Measurements from ENCODE around the gene APLP2.

APLP2 gene

DNA sequence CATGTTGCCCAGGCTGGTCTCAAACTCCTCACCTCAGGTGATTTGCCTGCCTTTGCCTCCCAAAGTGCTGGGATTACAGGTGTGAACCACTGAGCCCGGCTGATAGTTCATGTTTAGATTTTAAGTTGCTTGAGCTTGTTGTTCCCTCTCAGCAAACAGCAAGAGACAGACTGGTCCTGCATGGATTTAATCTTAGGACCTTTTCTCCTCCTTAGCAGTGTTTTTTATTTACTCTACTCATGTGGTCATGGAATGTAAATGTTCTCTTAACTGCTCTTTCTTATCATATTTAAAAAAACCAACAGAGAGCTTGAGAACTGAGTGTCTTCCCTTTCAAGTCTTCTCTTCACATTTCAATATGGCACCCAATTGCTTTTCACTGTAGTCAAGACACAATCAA is 44.3 kb upstream of the APLP2 start:
- H3K4ac ChIP-seq (ENCODE audit: low read depth, low read length) = no peak overlapping the region
- no peaks in the 10 kb centered on the region for H3K27me3 ChIP-seq (ENCODE audit: insufficient read depth, low read length, poor library complexity)
- no peaks in the 10 kb centered on the region for H3K36me3 ChIP-seq (ENCODE audit: control insufficient read depth, insufficient read depth, low read length)
- no peak overlapping the region for H3K4me2 ChIP-seq (ENCODE audit: low read length)
- no peak overlapping the region for H3K9ac ChIP-seq (ENCODE audit: low read length)
- H4K8ac ChIP-seq (ENCODE audit: low read depth, low read length) = no peak overlapping the region
- no peak overlapping the region for H2BK120ac ChIP-seq (ENCODE audit: low read depth, low read length)
- no peak overlapping the region for H2BK15ac ChIP-seq (replicated peaks; ENCODE audit: low read depth)
- no peak overlapping the region for H3K18ac ChIP-seq (ENCODE audit: low read length)
- no peaks in the 10 kb centered on the region for H3K4me1 ChIP-seq (ENCODE audit: control insufficient read depth, low read depth, low read length)
- H2BK5ac ChIP-seq (ENCODE audit: low read length) = no peak overlapping the region
- H2AK5ac ChIP-seq (ENCODE audit: low read length) = no peak overlapping the region
- H3K4me3 ChIP-seq (ENCODE audit: low read length) = no peak overlapping the region
- H3K23ac ChIP-seq (ENCODE audit: low read length) = no peak overlapping the region
- WGBS (ENCODE audit: extremely low coverage, insufficient coverage, low lambda C conversion rate) = no CpG with 5 or more reads among the region's 1 CpG
- no peak overlapping the region for H3K56ac ChIP-seq (ENCODE audit: low read length)
- no peak overlapping the region for H3K27ac ChIP-seq (ENCODE audit: low read depth, low read length)
- no peaks in the 10 kb centered on the region for H3K79me1 ChIP-seq (ENCODE audit: low read length)
- H4K5ac ChIP-seq (ENCODE audit: low read length) = no peak overlapping the region
- DNase-seq = no peak
- no peaks in the 10 kb centered on the region for H3K79me2 ChIP-seq (ENCODE audit: control insufficient read depth, insufficient read depth, low read length)

GRCh38 chr11:130029137-130029536 is 40.6 kb upstream of the APLP2 start:
- Histone ChIP-seq H3K4ac (ENCODE audit: low read depth, low read length) (no peak overlapping the region), H2AK5ac (ENCODE audit: low read length) (no peak overlapping the region), H3K56ac (ENCODE audit: low read length) (no peak overlapping the region), H3K27ac (ENCODE audit: low read depth, low read length) (no peak overlapping the region), H3K4me3 (ENCODE audit: low read length) (no peak overlapping the region), H3K79me1 (ENCODE audit: low read length) (no peaks in the 10 kb centered on the region), H3K9ac (ENCODE audit: low read length) (no peak overlapping the region), H3K79me2 (ENCODE audit: control insufficient read depth, insufficient read depth, low read length) (no peaks in the 10 kb centered on the region), H2BK5ac (ENCODE audit: low read length) (no peak overlapping the region), H2BK120ac (ENCODE audit: low read depth, low read length) (no peak overlapping the region), H2BK15ac (replicated peaks; ENCODE audit: low read depth) (no peak overlapping the region), H3K36me3 (ENCODE audit: control insufficient read depth, insufficient read depth, low read length) (no peaks in the 10 kb centered on the region), H4K5ac (ENCODE audit: low read length) (no peak overlapping the region), H3K23ac (ENCODE audit: low read length) (no peak overlapping the region), H3K4me1 (ENCODE audit: control insufficient read depth, low read depth, low read length) (no peaks in the 10 kb centered on the region), H3K4me2 (ENCODE audit: low read length) (no peak overlapping the region), H4K8ac (ENCODE audit: low read depth, low read length) (no peak overlapping the region), H3K18ac (ENCODE audit: low read length) (no peak overlapping the region), H3K27me3 (ENCODE audit: insufficient read depth, low read length, poor library complexity) (no peaks in the 10 kb centered on the region)
- WGBS (ENCODE audit: extremely low coverage, insufficient coverage, low lambda C conversion rate) = no CpG with 5 or more reads among the region's 3 CpGs
- no peak for DNase-seq

GRCh38 chr11:130031056-130031455 is 38.6 kb upstream of the APLP2 start:
- peak; percentile 26 for DNase-seq
- Histone ChIP-seq H3K4me1 (ENCODE audit: control insufficient read depth, low read depth, low read length) (no peaks in the 10 kb centered on the region), H3K79me2 (ENCODE audit: control insufficient read depth, insufficient read depth, low read length) (no peaks in the 10 kb centered on the region), H3K4me3 (ENCODE audit: low read length) (no peak overlapping the region), H3K27ac (ENCODE audit: low read depth, low read length) (no peak overlapping the region), H3K4ac (ENCODE audit: low read depth, low read length) (no peak overlapping the region), H3K9ac (ENCODE audit: low read length) (no peak overlapping the region), H2BK5ac (ENCODE audit: low read length) (no peak overlapping the region), H3K27me3 (ENCODE audit: insufficient read depth, low read length, poor library complexity) (no peaks in the 10 kb centered on the region), H3K4me2 (ENCODE audit: low read length) (no peak overlapping the region), H2BK15ac (replicated peaks; ENCODE audit: low read depth) (no peak overlapping the region), H3K36me3 (ENCODE audit: control insufficient read depth, insufficient read depth, low read length) (no peaks in the 10 kb centered on the region), H3K23ac (ENCODE audit: low read length) (no peak overlapping the region), H4K8ac (ENCODE audit: low read depth, low read length) (no peak overlapping the region), H2AK5ac (ENCODE audit: low read length) (no peak overlapping the region), H3K79me1 (ENCODE audit: low read length) (no peaks in the 10 kb centered on the region), H2BK120ac (ENCODE audit: low read depth, low read length) (no peak overlapping the region), H4K5ac (ENCODE audit: low read length) (no peak overlapping the region), H3K18ac (ENCODE audit: low read length) (no peak overlapping the region), H3K56ac (ENCODE audit: low read length) (no peak overlapping the region)
- no CpG with 5 or more reads among the region's 1 CpG for WGBS (ENCODE audit: extremely low coverage, insufficient coverage, low lambda C conversion rate)

DNA sequence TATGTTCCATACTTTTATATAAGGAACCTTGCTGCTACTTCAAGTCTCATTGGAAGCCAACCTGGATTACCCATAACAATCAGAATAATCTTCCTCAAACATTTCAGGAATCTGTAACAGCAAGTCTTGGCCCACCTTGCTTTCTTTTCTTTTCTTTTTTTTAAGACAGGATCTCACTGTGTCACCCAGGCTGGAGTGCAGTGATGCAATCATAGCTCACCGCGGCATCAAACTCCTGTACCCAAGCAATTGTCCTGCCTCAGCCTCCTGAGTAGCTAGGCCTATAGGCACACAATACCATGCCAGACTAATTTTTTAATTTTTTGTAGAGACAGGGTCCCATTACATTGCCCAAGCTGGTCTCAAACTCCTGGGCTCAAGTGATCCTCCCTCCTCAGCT is 37.7 kb upstream of the APLP2 start:
- H3K23ac ChIP-seq (ENCODE audit: low read length) = no peak overlapping the region
- no peak overlapping the region for H3K56ac ChIP-seq (ENCODE audit: low read length)
- H3K79me2 ChIP-seq (ENCODE audit: control insufficient read depth, insufficient read depth, low read length) = no peaks in the 10 kb centered on the region
- H2AK5ac ChIP-seq (ENCODE audit: low read length) = no peak overlapping the region
- H3K18ac ChIP-seq (ENCODE audit: low read length) = no peak overlapping the region
- H3K79me1 ChIP-seq (ENCODE audit: low read length) = no peaks in the 10 kb centered on the region
- no peak overlapping the region for H3K4me3 ChIP-seq (ENCODE audit: low read length)
- H2BK120ac ChIP-seq (ENCODE audit: low read depth, low read length) = no peak overlapping the region
- no peaks in the 10 kb centered on the region for H3K4me1 ChIP-seq (ENCODE audit: control insufficient read depth, low read depth, low read length)
- H3K9ac ChIP-seq (ENCODE audit: low read length) = no peak overlapping the region
- no peak overlapping the region for H4K5ac ChIP-seq (ENCODE audit: low read length)
- H4K8ac ChIP-seq (ENCODE audit: low read depth, low read length) = no peak overlapping the region
- WGBS (ENCODE audit: extremely low coverage, insufficient coverage, low lambda C conversion rate) = no CpG with 5 or more reads among the region's 2 CpGs
- no peaks in the 10 kb centered on the region for H3K36me3 ChIP-seq (ENCODE audit: control insufficient read depth, insufficient read depth, low read length)
- no peak overlapping the region for H2BK15ac ChIP-seq (replicated peaks; ENCODE audit: low read depth)
- DNase-seq = no peak
- H3K27ac ChIP-seq (ENCODE audit: low read depth, low read length) = no peak overlapping the region
- H3K4me2 ChIP-seq (ENCODE audit: low read length) = no peak overlapping the region
- no peak overlapping the region for H2BK5ac ChIP-seq (ENCODE audit: low read length)
- no peaks in the 10 kb centered on the region for H3K27me3 ChIP-seq (ENCODE audit: insufficient read depth, low read length, poor library complexity)
- H3K4ac ChIP-seq (ENCODE audit: low read depth, low read length) = no peak overlapping the region

- DNase-seq = no peak
- Histone ChIP-seq H3K79me1 (ENCODE audit: low read length) (no peaks in the 10 kb centered on the region), H2BK5ac (ENCODE audit: low read length) (no peak overlapping the region), H3K18ac (ENCODE audit: low read length) (no peak overlapping the region), H3K23ac (ENCODE audit: low read length) (no peak overlapping the region), H3K79me2 (ENCODE audit: control insufficient read depth, insufficient read depth, low read length) (no peaks in the 10 kb centered on the region), H3K4me3 (ENCODE audit: low read length) (no peak overlapping the region), H4K8ac (ENCODE audit: low read depth, low read length) (no peak overlapping the region), H3K27ac (ENCODE audit: low read depth, low read length) (no peak overlapping the region), H3K4ac (ENCODE audit: low read depth, low read length) (no peak overlapping the region), H3K56ac (ENCODE audit: low read length) (no peak overlapping the region), H2AK5ac (ENCODE audit: low read length) (no peak overlapping the region), H3K4me2 (ENCODE audit: low read length) (no peak overlapping the region), H3K36me3 (ENCODE audit: control insufficient read depth, insufficient read depth, low read length) (no peaks in the 10 kb centered on the region), H4K5ac (ENCODE audit: low read length) (no peak overlapping the region), H3K9ac (ENCODE audit: low read length) (no peak overlapping the region), H2BK120ac (ENCODE audit: low read depth, low read length) (no peak overlapping the region), H3K27me3 (ENCODE audit: insufficient read depth, low read length, poor library complexity) (no peaks in the 10 kb centered on the region), H3K4me1 (ENCODE audit: control insufficient read depth, low read depth, low read length) (no peaks in the 10 kb centered on the region), H2BK15ac (replicated peaks; ENCODE audit: low read depth) (no peak overlapping the region)
- WGBS (ENCODE audit: extremely low coverage, insufficient coverage, low lambda C conversion rate) = no CpG with 5 or more reads among the region's 44 CpGs
These were observed 36.8 kb upstream of the APLP2 start for GRCh38 chr11:130032931-130033330.

DNA sequence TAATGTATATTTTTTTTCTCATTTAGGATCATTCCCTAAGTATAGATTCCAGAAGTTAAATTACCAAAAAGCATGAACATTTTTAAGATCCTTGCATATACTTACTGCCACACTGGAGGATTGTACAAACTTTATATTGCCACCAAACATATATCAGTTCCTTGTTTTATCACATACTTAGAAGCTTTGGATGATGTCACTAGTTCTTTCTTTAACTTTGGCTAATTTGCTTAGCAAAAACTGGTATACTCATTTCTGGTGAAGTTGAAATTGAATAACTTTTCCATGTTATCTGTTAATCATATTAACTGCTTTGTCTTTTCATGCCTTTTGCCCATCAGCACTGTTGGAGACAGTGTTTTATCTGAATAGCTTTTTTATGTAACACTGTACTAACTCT is 35.5 kb upstream of the APLP2 start:
- H4K5ac ChIP-seq (ENCODE audit: low read length) = no peak overlapping the region
- H4K8ac ChIP-seq (ENCODE audit: low read depth, low read length) = no peak overlapping the region
- H3K9ac ChIP-seq (ENCODE audit: low read length) = no peak overlapping the region
- H3K4ac ChIP-seq (ENCODE audit: low read depth, low read length) = no peak overlapping the region
- H3K79me1 ChIP-seq (ENCODE audit: low read length) = no peaks in the 10 kb centered on the region
- H3K27ac ChIP-seq (ENCODE audit: low read depth, low read length) = no peak overlapping the region
- no peaks in the 10 kb centered on the region for H3K36me3 ChIP-seq (ENCODE audit: control insufficient read depth, insufficient read depth, low read length)
- H3K18ac ChIP-seq (ENCODE audit: low read length) = no peak overlapping the region
- no peak overlapping the region for H3K56ac ChIP-seq (ENCODE audit: low read length)
- H2BK5ac ChIP-seq (ENCODE audit: low read length) = no peak overlapping the region
- H3K4me2 ChIP-seq (ENCODE audit: low read length) = no peak overlapping the region
- DNase-seq = no peak
- H3K4me1 ChIP-seq (ENCODE audit: control insufficient read depth, low read depth, low read length) = no peaks in the 10 kb centered on the region
- no peak overlapping the region for H2BK15ac ChIP-seq (replicated peaks; ENCODE audit: low read depth)
- H3K23ac ChIP-seq (ENCODE audit: low read length) = no peak overlapping the region
- no peak overlapping the region for H2BK120ac ChIP-seq (ENCODE audit: low read depth, low read length)
- no peak overlapping the region for H2AK5ac ChIP-seq (ENCODE audit: low read length)
- H3K27me3 ChIP-seq (ENCODE audit: insufficient read depth, low read length, poor library complexity) = no peaks in the 10 kb centered on the region
- no peak overlapping the region for H3K4me3 ChIP-seq (ENCODE audit: low read length)
- H3K79me2 ChIP-seq (ENCODE audit: control insufficient read depth, insufficient read depth, low read length) = no peaks in the 10 kb centered on the region

All from mesendoderm (in vitro differentiated cells).